Calu3 (cell line): Measurements from ENCODE around the gene CTBP1. TPM values are rescaled to one million over a fixed set of nuclear protein-coding genes. Genes with fewer than 3 reads are reported as not detected.

Experiments
- BruUV-seq: library from RNA; stranded (reverse); fragments of 400-500 nt; replicated peaks from 2 replicates; lab custom pipeline; 2021; lab: Mats Ljungman, UMichigan
- CTCF ChIA-PET: fragments of 300-600 bp; sonication (Branson Sonifier 250); formaldehyde crosslinking; loops from one replicate; lab custom pipeline; 2022; ENCODE audit warnings: antibody characterized with exemption; lab: Charles Lee
- DNase-seq: peaks from one replicate; pipeline ENCODE4 v3.0.0; 2022
- H3K27ac Mint-ChIP-seq: one replicate; pipeline ENCODE4 v1.8.0; 2022; ENCODE audit warnings: mixed read lengths; ENCODE audit not compliant: unreplicated experiment
- H3K27me3 Mint-ChIP-seq: one replicate; pipeline ENCODE4 v1.8.0; 2022; ENCODE audit warnings: mixed read lengths; ENCODE audit not compliant: unreplicated experiment
- H3K36me3 Mint-ChIP-seq: one replicate; pipeline ENCODE4 v1.8.0; 2022; ENCODE audit warnings: mild to moderate bottlenecking, moderate library complexity, mixed read lengths; ENCODE audit not compliant: insufficient read depth, unreplicated experiment
- H3K4me1 Mint-ChIP-seq: one replicate; pipeline ENCODE4 v1.8.0; 2022; ENCODE audit warnings: mild to moderate bottlenecking, low read depth, mixed read lengths; ENCODE audit not compliant: unreplicated experiment
- H3K4me3 Mint-ChIP-seq: one replicate; pipeline ENCODE4 v1.8.0; 2022; ENCODE audit warnings: mild to moderate bottlenecking, low read depth, moderate library complexity, mixed read lengths; ENCODE audit not compliant: unreplicated experiment
- H3K9me3 Mint-ChIP-seq: one replicate; pipeline ENCODE4 v1.8.0; 2022; ENCODE audit warnings: low read depth, mixed read lengths; ENCODE audit not compliant: unreplicated experiment
- intact Hi-C: fragments of 100-400 bp; cut with micrococcal nuclease; formaldehyde crosslinking; loops from one replicate; pipeline ENCODE4 v1.10.0; 2022; ENCODE audit not compliant: unreplicated experiment
- total RNA-seq: library from RNA; stranded (reverse); gene quantifications from 2 replicates; pipeline ENCODE4 v1.2.3, GENCODE V29; 2022
- TF ChIP-seq, protein P1 (sequence below): fragments of 200-600 bp; IDR thresholded peaks from one replicate; pipeline ENCODE4 v1.8.0; 2022; ENCODE audit warnings: antibody characterized with exemption; ENCODE audit not compliant: unreplicated experiment

CTBP1 gene
- total RNA-seq, 1 experiment from 2014 or later: 115 TPM

DNA sequence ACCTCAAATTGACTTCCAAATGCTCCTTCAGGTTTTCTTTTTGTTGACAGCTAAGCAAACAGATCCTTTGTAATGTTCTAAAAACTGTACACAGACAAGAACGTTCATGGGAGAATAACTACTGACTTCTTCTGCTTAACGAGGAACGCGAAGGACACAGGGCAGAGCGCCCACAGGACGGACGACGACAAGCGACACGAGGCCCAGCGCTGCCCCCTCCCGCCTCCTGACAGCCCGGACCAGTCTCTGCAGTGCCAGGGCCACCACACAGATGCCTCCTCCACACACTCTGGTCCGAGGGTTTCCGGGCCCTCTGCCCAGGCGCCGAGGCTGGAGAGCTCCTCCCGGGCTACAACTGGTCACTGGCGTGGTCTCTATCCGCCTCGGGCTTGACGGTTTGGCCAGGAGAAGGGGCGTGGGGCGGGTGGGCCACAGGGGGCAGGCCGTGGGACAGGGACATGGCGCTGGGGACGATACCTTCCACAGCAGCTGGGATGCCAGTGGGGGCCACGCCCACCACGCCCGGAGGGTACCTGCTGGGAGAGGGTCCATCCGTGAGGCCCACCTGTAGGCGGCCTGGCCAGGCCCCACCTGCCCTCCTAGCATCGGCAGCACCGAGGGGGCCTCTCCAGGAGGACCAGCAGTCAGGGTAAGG lies 36.9 kb downstream of the CTBP1 start:
- Mint-ChIP-seq H3K4me3 (no peak overlapping the region), H3K27ac (no peak overlapping the region), H3K9me3 (no peaks in the 10 kb centered on the region), H3K27me3 (no peaks in the 10 kb centered on the region), H3K4me1 (no peaks in the 10 kb centered on the region), H3K36me3 (peaks cover 18% of the 10 kb centered on the region)
- TF ChIP-seq, protein P1, sequence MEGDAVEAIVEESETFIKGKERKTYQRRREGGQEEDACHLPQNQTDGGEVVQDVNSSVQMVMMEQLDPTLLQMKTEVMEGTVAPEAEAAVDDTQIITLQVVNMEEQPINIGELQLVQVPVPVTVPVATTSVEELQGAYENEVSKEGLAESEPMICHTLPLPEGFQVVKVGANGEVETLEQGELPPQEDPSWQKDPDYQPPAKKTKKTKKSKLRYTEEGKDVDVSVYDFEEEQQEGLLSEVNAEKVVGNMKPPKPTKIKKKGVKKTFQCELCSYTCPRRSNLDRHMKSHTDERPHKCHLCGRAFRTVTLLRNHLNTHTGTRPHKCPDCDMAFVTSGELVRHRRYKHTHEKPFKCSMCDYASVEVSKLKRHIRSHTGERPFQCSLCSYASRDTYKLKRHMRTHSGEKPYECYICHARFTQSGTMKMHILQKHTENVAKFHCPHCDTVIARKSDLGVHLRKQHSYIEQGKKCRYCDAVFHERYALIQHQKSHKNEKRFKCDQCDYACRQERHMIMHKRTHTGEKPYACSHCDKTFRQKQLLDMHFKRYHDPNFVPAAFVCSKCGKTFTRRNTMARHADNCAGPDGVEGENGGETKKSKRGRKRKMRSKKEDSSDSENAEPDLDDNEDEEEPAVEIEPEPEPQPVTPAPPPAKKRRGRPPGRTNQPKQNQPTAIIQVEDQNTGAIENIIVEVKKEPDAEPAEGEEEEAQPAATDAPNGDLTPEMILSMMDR: no peak
- intact Hi-C loops: no loop called here
- CTCF ChIA-PET: no interaction called here
- no peak for DNase-seq
- BruUV-seq: no TSS peak

DNA sequence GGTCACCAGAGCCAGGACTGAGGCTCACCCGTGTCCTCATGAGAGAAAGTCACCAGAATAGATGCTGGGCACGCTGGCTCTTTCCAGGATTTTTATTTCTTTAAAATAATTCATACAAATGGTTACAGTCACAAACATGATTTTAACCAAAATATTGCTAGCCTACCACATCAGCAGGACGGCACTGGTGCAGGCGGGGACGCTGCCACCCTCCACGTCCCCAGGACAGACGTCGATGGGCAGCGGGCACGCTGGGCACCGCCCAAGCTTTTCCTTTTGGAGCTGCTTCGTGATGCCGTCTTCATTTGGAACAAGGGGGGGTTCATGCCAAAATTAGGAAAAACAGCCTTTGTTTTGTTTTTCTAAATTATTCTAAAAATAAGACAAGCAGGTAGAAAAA lies 37.6 kb downstream of the CTBP1 start:
- Mint-ChIP-seq H3K4me1 (no peaks in the 10 kb centered on the region), H3K4me3 (no peak overlapping the region), H3K27ac (no peak overlapping the region), H3K27me3 (no peaks in the 10 kb centered on the region), H3K9me3 (no peaks in the 10 kb centered on the region), H3K36me3 (peaks cover 21% of the 10 kb centered on the region)
- BruUV-seq: no TSS peak
- TF ChIP-seq, protein P1: no peak
- intact Hi-C loops: no loop called here
- DNase-seq: no peak
- CTCF ChIA-PET: no interaction called here

DNA sequence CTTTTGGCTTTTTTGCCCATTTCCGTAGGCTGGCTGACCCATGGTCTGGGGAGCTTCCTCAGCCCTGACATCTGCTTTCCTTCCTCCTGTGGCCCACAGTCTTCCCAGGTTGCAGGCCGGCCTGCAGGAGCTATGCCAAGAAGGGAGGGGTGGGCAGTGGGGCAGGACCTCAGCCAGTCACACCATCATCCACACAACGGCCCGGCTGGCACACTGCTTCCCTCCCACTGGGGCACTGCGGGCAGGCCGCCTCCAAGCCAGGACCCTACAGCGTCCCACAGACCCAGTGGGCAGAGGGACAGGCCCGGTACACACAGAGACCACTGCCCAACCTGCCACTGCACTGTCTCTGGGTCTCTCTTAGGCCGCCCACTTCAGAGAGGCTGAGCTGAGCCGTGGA lies 38.0 kb downstream of the CTBP1 start:
- CTCF ChIA-PET: interaction anchor here (0.6 kb wide), 1 partner anchor 54 kb away, joined by 3 read pairs; no protein-coding TSS in a partner anchor
- TF ChIP-seq, protein P1: no peak

DNA sequence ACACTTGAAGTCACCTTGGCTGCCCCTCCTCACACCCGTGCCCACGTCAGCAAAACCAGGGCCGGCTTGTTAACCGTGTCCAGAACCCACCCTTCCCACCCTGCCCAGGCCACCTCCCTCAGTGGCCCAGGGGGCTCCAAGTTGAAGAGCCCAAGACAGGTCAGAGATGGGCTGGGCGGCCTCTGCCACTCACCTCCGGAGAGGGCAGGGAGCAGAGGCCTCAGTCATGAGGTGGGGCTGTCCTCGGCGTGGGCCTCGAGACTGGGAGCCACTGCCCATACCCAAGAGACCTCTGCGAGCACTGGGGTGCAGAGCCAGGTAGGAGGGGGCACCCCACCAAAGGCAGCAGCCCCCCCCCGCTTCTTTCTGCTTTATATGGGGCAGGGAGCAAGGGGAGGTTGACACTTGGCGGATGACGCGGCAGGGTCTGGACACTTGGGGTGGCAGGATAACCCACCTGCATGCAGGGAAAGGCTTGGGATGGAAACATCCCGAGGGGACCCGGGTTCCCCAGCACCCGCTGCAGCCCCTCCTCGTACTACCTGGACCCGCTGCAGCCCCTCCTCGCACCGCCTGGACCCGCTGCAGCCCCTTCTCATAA lies 38.6 kb downstream of the CTBP1 start:
- intact Hi-C loops: no loop called here
- H3K4me3 Mint-ChIP-seq: no peak overlapping the region
- TF ChIP-seq, protein P1: no peak
- CTCF ChIA-PET: interaction anchor here (0.6 kb wide), 1 partner anchor 54 kb away, joined by 3 read pairs; no protein-coding TSS in a partner anchor
- BruUV-seq: no TSS peak
- no peaks in the 10 kb centered on the region for H3K4me1 Mint-ChIP-seq
- no peaks in the 10 kb centered on the region for H3K27me3 Mint-ChIP-seq
- no peak overlapping the region for H3K27ac Mint-ChIP-seq
- DNase-seq: no peak
- peaks cover 25% of the 10 kb centered on the region for H3K36me3 Mint-ChIP-seq
- H3K9me3 Mint-ChIP-seq: no peaks in the 10 kb centered on the region

More for the DNA sequence above, 38.0 kb downstream of the CTBP1 start:
- Mint-ChIP-seq H3K4me1 (no peaks in the 10 kb centered on the region), H3K4me3 (no peak overlapping the region), H3K27ac (no peak overlapping the region), H3K9me3 (no peaks in the 10 kb centered on the region), H3K27me3 (no peaks in the 10 kb centered on the region), H3K36me3 (peaks cover 25% of the 10 kb centered on the region)
- DNase-seq: no peak
- no TSS peak for BruUV-seq
- intact Hi-C loops: no loop called here
